ENCODE data around the gene RIMBP2. TPM values are rescaled to one million over a fixed set of nuclear protein-coding genes. Genes with fewer than 3 reads are reported as not detected.

The RIMBP2 gene
- polyA plus RNA-seq, 1 donor from 2014 or later: 14.6 TPM

GRCh38 chr12:130367003-130367402 is 349.1 kb downstream of the RIMBP2 start:
- Histone ChIP-seq H3K9me2 (ENCODE audit: insufficient read depth, low read length) (no peaks in the 10 kb centered on the region), H3K4me2 (ENCODE audit: low read length) (no peak overlapping the region)
- TF ChIP-seq MXI1 (conservative IDR thresholded peaks at IDR 0.05; ENCODE audit: poor library complexity, severe bottlenecking) (no peak), POLR2AphosphoS5 (IDR thresholded peaks at IDR 0.05) (no peak), RAD21 (conservative IDR thresholded peaks at IDR 0.05) (no peak), REST (IDR thresholded peaks at IDR 0.05; ENCODE audit: borderline replicate concordance) (no peak)
- TF ChIP-seq, protein P1, sequence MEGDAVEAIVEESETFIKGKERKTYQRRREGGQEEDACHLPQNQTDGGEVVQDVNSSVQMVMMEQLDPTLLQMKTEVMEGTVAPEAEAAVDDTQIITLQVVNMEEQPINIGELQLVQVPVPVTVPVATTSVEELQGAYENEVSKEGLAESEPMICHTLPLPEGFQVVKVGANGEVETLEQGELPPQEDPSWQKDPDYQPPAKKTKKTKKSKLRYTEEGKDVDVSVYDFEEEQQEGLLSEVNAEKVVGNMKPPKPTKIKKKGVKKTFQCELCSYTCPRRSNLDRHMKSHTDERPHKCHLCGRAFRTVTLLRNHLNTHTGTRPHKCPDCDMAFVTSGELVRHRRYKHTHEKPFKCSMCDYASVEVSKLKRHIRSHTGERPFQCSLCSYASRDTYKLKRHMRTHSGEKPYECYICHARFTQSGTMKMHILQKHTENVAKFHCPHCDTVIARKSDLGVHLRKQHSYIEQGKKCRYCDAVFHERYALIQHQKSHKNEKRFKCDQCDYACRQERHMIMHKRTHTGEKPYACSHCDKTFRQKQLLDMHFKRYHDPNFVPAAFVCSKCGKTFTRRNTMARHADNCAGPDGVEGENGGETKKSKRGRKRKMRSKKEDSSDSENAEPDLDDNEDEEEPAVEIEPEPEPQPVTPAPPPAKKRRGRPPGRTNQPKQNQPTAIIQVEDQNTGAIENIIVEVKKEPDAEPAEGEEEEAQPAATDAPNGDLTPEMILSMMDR (IDR thresholded peaks at IDR 0.05; ENCODE audit: poor library complexity, severe bottlenecking): no peak

DNA sequence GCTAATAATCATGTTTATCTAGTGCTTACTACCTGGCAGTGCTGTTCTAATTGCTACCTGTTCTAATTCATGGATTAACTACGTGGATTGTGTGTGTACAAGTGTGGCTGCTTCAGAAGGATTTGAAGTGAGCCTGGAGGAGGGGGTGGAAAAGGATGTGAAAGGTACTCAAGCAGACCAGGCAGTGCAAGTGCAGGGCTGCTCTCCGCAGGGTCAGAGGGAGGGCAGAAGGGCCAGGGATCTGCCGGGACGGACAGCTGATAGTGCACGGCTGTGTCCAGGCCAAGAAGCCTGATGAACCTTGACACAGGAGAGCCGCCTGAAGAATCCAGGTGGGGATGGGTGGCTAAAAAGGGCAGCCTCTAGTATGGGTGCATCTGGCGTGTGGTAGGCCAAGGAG is 349.9 kb downstream of the RIMBP2 start:
- Histone ChIP-seq H3K9me2 (ENCODE audit: insufficient read depth, low read length) (no peaks in the 10 kb centered on the region), H3K9me3 (ENCODE audit: low read length) (no peaks in the 10 kb centered on the region), H4K20me1 (ENCODE audit: insufficient read depth) (no peaks in the 10 kb centered on the region), H3K27ac (ENCODE audit: low read length) (no peak overlapping the region), H3K79me2 (replicated peaks; ENCODE audit: insufficient read depth, low read length) (no peaks in the 10 kb centered on the region), H3K27me3 (ENCODE audit: insufficient read depth, low read depth, low read length) (no peaks in the 10 kb centered on the region), H3F3A (ENCODE audit: insufficient read depth, low read length, poor library complexity, severe bottlenecking) (no peaks in the 10 kb centered on the region), H3K36me3 (ENCODE audit: insufficient read depth, low read length) (no peaks in the 10 kb centered on the region), H3K4me2 (ENCODE audit: low read length) (no peak overlapping the region), H2AFZ (ENCODE audit: low read depth, low read length) (no peak overlapping the region), H3K4me3 (ENCODE audit: low read length) (no peak overlapping the region), H3K9ac (ENCODE audit: low read length) (no peak overlapping the region)
- no peak for TF ChIP-seq EZH2 (IDR thresholded peaks at IDR 0.05; ENCODE audit: borderline replicate concordance, insufficient read depth, low read length, poor library complexity, severe bottlenecking)
- TF ChIP-seq POLR2AphosphoS5 (IDR thresholded peaks at IDR 0.05): no peak
- TF ChIP-seq TAF1 (IDR thresholded peaks at IDR 0.05; ENCODE audit: low read depth): no peak
- TF ChIP-seq SMC3 (conservative IDR thresholded peaks at IDR 0.05; ENCODE audit: poor library complexity): no peak
- no peak for TF ChIP-seq RAD21 (conservative IDR thresholded peaks at IDR 0.05)

More at GRCh38 chr12:130367003-130367402, 349.1 kb downstream of the RIMBP2 start:
- no peaks in the 10 kb centered on the region for H3F3A ChIP-seq (ENCODE audit: insufficient read depth, low read length, poor library complexity, severe bottlenecking)
- no peaks in the 10 kb centered on the region for H4K20me1 ChIP-seq (ENCODE audit: insufficient read depth)
- no peak overlapping the region for H2AFZ ChIP-seq (ENCODE audit: low read depth, low read length)
- no peaks in the 10 kb centered on the region for H3K36me3 ChIP-seq (ENCODE audit: insufficient read depth, low read length)
- no peak overlapping the region for H3K27ac ChIP-seq (ENCODE audit: low read length)
- H3K79me2 ChIP-seq (replicated peaks; ENCODE audit: insufficient read depth, low read length): no peaks in the 10 kb centered on the region
- H3K27me3 ChIP-seq (ENCODE audit: insufficient read depth, low read depth, low read length): no peaks in the 10 kb centered on the region
- H3K9ac ChIP-seq (ENCODE audit: low read length): no peak overlapping the region
- H3K4me3 ChIP-seq (ENCODE audit: low read length): no peak overlapping the region
- no peaks in the 10 kb centered on the region for H3K9me3 ChIP-seq (ENCODE audit: low read length)

GRCh38 chr12:130364578-130364977 is 351.5 kb downstream of the RIMBP2 start:
- Histone ChIP-seq H3K79me2 (replicated peaks; ENCODE audit: insufficient read depth, low read length) (no peaks in the 10 kb centered on the region), H3K4me3 (ENCODE audit: low read length) (no peak overlapping the region), H3K9me2 (ENCODE audit: insufficient read depth, low read length) (no peaks in the 10 kb centered on the region), H3K36me3 (ENCODE audit: insufficient read depth, low read length) (no peaks in the 10 kb centered on the region), H3K9me3 (ENCODE audit: low read length) (no peaks in the 10 kb centered on the region), H3K9ac (ENCODE audit: low read length) (no peak overlapping the region), H3F3A (ENCODE audit: insufficient read depth, low read length, poor library complexity, severe bottlenecking) (no peaks in the 10 kb centered on the region), H4K20me1 (ENCODE audit: insufficient read depth) (no peaks in the 10 kb centered on the region), H3K27me3 (ENCODE audit: insufficient read depth, low read depth, low read length) (no peaks in the 10 kb centered on the region), H3K4me2 (ENCODE audit: low read length) (no peak overlapping the region), H3K27ac (ENCODE audit: low read length) (no peak overlapping the region), H2AFZ (ENCODE audit: low read depth, low read length) (no peak overlapping the region)
- TF ChIP-seq EP300 (conservative IDR thresholded peaks at IDR 0.05; ENCODE audit: poor library complexity, severe bottlenecking) (no peak), TAF1 (IDR thresholded peaks at IDR 0.05; ENCODE audit: low read depth) (no peak), REST (IDR thresholded peaks at IDR 0.05; ENCODE audit: borderline replicate concordance) (no peak), MXI1 (conservative IDR thresholded peaks at IDR 0.05; ENCODE audit: poor library complexity, severe bottlenecking) (no peak), RAD21 (conservative IDR thresholded peaks at IDR 0.05) (no peak), SMC3 (conservative IDR thresholded peaks at IDR 0.05; ENCODE audit: poor library complexity) (no peak), POLR2AphosphoS5 (IDR thresholded peaks at IDR 0.05) (no peak), EZH2 (IDR thresholded peaks at IDR 0.05; ENCODE audit: borderline replicate concordance, insufficient read depth, low read length, poor library complexity, severe bottlenecking) (no peak)
- TF ChIP-seq, protein P1 (IDR thresholded peaks at IDR 0.05; ENCODE audit: poor library complexity, severe bottlenecking): no peak

Measured in neural cell (in vitro differentiated cells).